Small intestine (tissue), 7 donors: ENCODE data around the gene MAP2K5. TPM values are rescaled to one million over a fixed set of nuclear protein-coding genes. Genes with fewer than 3 reads are reported as not detected.

Source experiments
- DNase-seq, 2 donors: peaks; one replicate each; pipeline versions ENCODE4 v3.0.0 to v3.0.0-alpha.2; 2013
- FAIRE-seq: peaks from 2 replicates; lab custom pipeline; 2012; peaks lifted over from hg19 to GRCh38; lab: Jason Lieb, UNC
- H3K27ac ChIP-seq, 3 donors: one replicate each; pipeline ENCODE4 v1.5.1; 2013; ENCODE audit warnings: low read length in 2 of 3, mild to moderate bottlenecking in 2 of 3, control low read depth in 1 of 3, inconsistent platforms in 1 of 3, low read depth in 1 of 3, moderate library complexity in 1 of 3
- H3K27me3 ChIP-seq, 3 donors: one replicate each; pipeline ENCODE4 v1.6.1; 2013; ENCODE audit warnings: low read length in 3 of 3, inconsistent platforms in 1 of 3; ENCODE audit not compliant: control insufficient read depth in 3 of 3, insufficient read depth in 3 of 3
- H3K36me3 ChIP-seq, 3 donors: one replicate each; pipeline ENCODE4 v1.6.1; 2013; ENCODE audit warnings: low read length in 3 of 3, inconsistent platforms in 1 of 3, low read depth in 1 of 3, mild to moderate bottlenecking in 1 of 3, moderate library complexity in 1 of 3; ENCODE audit not compliant: control insufficient read depth in 3 of 3, insufficient read depth in 2 of 3
- H3K4me1 ChIP-seq, 3 donors: one replicate each; pipeline ENCODE4 v1.6.1; 2013; ENCODE audit warnings: low read length in 2 of 3, inconsistent platforms in 1 of 3, low read depth in 1 of 3, mild to moderate bottlenecking in 1 of 3, moderate library complexity in 1 of 3; ENCODE audit not compliant: control insufficient read depth in 3 of 3, insufficient read depth in 2 of 3
- H3K4me3 ChIP-seq, 3 donors: one replicate each; pipeline ENCODE4 v1.5.1; 2013; ENCODE audit warnings: low read length in 3 of 3, control low read depth in 1 of 3, inconsistent platforms in 1 of 3, low read depth in 1 of 3, mild to moderate bottlenecking in 1 of 3, moderate library complexity in 1 of 3
- H3K9me3 ChIP-seq, 2 donors: one replicate each; pipeline ENCODE4 v1.6.1; 2013; ENCODE audit warnings: low read depth in 1 of 2, low read length in 1 of 2; ENCODE audit not compliant: control insufficient read depth in 2 of 2, insufficient read depth in 1 of 2
- WGBS, 3 donors: extraction: QIAGEN DNeasy Blood & Tissue Kit; methylation state at CpG; one replicate each; pipeline ENCODE4 v1.1.7; 2013; 5-methylcytosine and 5-hydroxymethylcytosine counted together
- polyA plus RNA-seq, 4 donors: library from polyadenylated mRNA; stranded (reverse) in 3 of 4; unstranded in 1 of 4; fragments of 200-250 nt in 3 of 4; fragments of 120-200 nt in 1 of 4; gene quantifications; one replicate each; pipeline versions ENCODE4 v1.2.1 to v1.2.3, GENCODE V29; 2013
- donor health status: healthy with polysubstance abuse.
- donor health status: control.
- donor health status: control.
- donor health status: Bipolar disorder and iron deficiency.
- donor health status: healthy.

Gene MAP2K5
- polyA plus RNA-seq, 4 donors, result 10.5 to 15.6 (median 11.8) TPM

- Histone ChIP-seq H3K4me3 (no peak overlapping the region), H3K27me3 (no peaks in the 10 kb centered on the region), H3K27ac (no peak overlapping the region), H3K9me3 (no peaks in the 10 kb centered on the region), H3K36me3 (peaks cover 3 to 21% (median 6%) of the 10 kb centered on the region in 3 donors), H3K4me1 (peaks cover 0 to 7% (median 6%) of the 10 kb centered on the region in 3 donors)
- 56 to 73% (median 58%) methylated on average over 2 of the region's 2 CpGs for WGBS, 3 donors
- no peak for DNase-seq
- no peak for FAIRE-seq
Measured at GRCh38 chr15:67548236-67548852, 5.8 kb downstream of the MAP2K5 start.

DNA sequence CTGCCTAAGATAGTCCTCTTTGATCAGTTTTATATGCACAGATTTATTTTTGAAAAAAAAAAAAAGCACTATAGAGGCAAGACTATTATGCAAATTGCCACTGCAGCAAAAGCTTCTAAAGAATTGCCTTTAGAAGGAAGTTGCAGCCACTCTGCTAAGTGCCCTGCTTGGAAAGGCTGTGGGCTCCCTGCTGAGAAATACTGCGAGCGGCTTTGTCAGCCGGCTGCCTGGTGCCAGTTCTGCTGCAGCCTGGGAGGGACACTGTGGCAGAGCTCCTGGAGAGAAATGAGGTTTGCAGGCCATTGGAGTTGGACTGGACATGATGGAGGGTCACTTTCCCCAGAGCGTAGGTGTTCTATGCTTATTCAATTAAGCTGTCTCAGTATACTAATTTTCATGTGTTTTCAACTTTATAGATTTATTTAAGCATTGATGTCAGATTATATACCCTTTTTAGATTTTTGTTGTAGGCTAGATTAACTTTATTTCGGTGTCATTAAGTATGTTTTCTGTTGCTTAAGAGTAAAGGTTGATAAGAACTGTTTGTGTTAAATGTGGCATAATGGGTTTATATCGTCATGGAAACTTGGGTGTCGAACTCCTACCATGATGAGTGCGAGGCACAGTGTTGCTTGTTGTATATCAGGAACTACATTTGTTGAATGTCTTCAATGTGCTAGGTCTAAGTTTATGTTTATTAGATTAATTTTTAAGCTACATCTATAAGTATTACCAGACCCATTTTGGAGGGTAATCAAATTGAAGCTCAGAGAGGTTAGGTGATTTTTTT, 6.6 kb downstream of the MAP2K5 start:
- 75 to 82% (median 75%) methylated on average over 8 of the region's 8 CpGs for WGBS, 3 donors
- no peak overlapping the region for H3K4me3 ChIP-seq
- no peaks in the 10 kb centered on the region for H3K9me3 ChIP-seq
- DNase-seq (no peak), FAIRE-seq (no peak)
- H3K27me3 ChIP-seq, result no peaks in the 10 kb centered on the region
- H3K4me1 ChIP-seq, result peaks cover 0 to 6% (median 0%) of the 10 kb centered on the region in 3 donors
- H3K36me3 ChIP-seq, result peaks cover 3 to 21% (median 6%) of the 10 kb centered on the region in 3 donors
- H3K27ac ChIP-seq, result no peak overlapping the region

DNA sequence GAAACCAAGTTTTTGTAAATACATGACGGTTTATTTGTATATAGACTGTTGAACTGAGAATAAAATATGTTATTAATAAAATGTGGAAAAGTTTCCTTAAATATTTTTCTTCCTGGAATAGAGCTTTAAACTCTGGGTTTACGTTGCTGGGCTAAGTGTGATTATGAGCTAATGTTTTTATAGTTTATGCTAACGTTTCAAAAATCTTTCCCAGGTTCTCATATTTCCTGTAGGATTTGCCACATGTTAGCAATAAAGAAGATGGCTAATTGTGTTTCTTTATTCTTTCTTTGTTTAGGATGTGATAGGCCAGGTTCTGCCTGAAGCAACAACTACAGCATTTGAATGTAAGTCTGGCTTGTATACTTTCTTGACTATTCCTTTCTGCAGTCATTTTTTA, 7.2 kb downstream of the MAP2K5 start:
- Histone ChIP-seq H3K27me3 (no peaks in the 10 kb centered on the region), H3K27ac (no peak overlapping the region), H3K36me3 (peaks cover 0 to 21% (median 6%) of the 10 kb centered on the region in 3 donors), H3K9me3 (no peaks in the 10 kb centered on the region), H3K4me1 (peaks cover 0 to 6% (median 0%) of the 10 kb centered on the region in 3 donors), H3K4me3 (no peak overlapping the region)
- no peak for DNase-seq
- FAIRE-seq, result no peak
- 60 to 72% (median 69%) methylated on average over 3 of the region's 3 CpGs for WGBS, 3 donors

DNA sequence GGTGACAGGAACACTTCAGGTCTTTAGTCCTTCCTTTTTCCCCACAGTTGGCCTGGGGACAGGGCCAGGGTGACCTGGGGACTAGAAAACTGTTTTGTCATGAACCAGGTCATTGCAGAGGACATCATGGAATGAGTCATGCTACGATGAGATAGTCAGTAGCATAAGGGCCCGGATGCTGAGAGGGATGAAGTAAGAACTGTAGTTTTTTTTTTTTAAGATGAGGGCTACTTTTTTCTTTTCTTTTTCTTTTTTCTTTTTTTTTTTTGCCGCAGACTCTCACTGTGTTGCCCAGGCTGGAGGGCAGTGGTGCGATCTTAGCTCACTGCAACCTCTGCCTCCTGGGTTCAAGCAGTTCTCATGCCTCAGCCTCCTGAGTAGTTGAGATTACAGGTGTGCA, 8.0 kb downstream of the MAP2K5 start:
- 67 to 73% (median 68%) methylated on average over 4 of the region's 4 CpGs for WGBS, 3 donors
- H3K27me3 ChIP-seq, result no peaks in the 10 kb centered on the region
- H3K27ac ChIP-seq, result peak overlapping the region in 1 of 3 donors; percentile 51
- DNase-seq (peak in 1 of 2 donors; percentile 70), FAIRE-seq (no peak)
- no peaks in the 10 kb centered on the region for H3K9me3 ChIP-seq
- H3K4me3 ChIP-seq, result no peak overlapping the region
- peaks cover 0 to 6% (median 0%) of the 10 kb centered on the region in 3 donors for H3K4me1 ChIP-seq
- H3K36me3 ChIP-seq, result peaks cover 0 to 21% (median 6%) of the 10 kb centered on the region in 3 donors

DNA sequence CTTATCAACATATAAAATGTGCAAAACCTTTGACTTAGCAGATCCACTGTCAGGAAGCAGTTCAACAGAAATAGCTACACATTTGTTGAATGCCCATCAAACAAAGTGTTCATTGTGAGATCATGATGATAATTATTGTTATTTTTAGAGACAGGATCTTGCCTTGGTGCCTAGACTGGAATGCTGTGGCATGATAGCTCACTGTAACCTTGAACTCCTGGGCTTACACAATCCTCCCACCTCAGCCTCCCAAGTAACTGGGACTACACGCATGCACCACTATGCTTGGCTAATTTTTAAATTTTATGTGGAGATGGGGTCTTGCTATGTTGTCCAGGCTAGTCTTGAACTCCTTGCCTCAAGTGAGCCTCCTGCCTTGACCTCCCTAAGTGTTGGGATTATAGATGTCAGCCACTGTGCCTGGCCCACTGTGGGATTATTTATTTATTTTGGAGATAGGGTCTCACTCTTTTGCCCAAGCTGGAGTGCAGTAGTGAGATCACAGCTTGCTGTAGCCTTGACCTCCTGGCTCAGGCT, 8.8 kb downstream of the MAP2K5 start:
- no peak for DNase-seq
- Histone ChIP-seq H3K9me3 (no peaks in the 10 kb centered on the region), H3K36me3 (peaks cover 0 to 19% (median 6%) of the 10 kb centered on the region in 3 donors), H3K27me3 (no peaks in the 10 kb centered on the region), H3K4me1 (peaks cover 0 to 5% (median 0%) of the 10 kb centered on the region in 3 donors), H3K27ac (no peak overlapping the region), H3K4me3 (no peak overlapping the region)
- FAIRE-seq, result no peak
- WGBS, 3 donors, result 97 to 100% (median 98%) methylated on average over 1 of the region's 1 CpG

DNA sequence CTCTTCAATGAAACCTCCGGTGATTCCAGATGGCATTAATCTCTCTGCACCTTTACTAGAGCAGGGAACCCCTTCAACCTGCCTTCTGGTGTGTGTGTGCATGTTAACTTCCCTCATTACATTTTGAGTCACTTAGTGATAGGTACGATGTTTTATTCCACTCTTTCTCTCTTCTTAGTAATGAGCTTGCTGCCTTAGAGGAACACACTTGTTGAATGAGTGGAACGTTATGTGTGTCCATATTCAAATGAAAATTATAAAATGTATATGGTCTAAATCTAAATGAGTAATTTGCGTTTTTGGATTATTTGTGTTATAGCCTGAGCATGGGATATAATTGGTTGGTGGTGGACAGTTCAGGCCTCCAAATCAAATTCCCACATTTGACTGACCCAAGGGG, 12.1 kb downstream of the MAP2K5 start:
- FAIRE-seq (no peak), DNase-seq (no peak)
- WGBS, 3 donors, result 94 to 95% (median 95%) methylated on average over 4 of the region's 4 CpGs
- H3K9me3 ChIP-seq, result no peaks in the 10 kb centered on the region
- H3K36me3 ChIP-seq, result peaks cover 0 to 20% (median 13%) of the 10 kb centered on the region in 3 donors
- H3K4me3 ChIP-seq, result no peak overlapping the region
- H3K27ac ChIP-seq, result no peak overlapping the region
- H3K27me3 ChIP-seq, result no peaks in the 10 kb centered on the region
- peaks cover 0 to 4% (median 0%) of the 10 kb centered on the region in 3 donors for H3K4me1 ChIP-seq

- H3K27ac ChIP-seq, result no peak overlapping the region
- DNase-seq, result no peak
- H3K9me3 ChIP-seq, result no peaks in the 10 kb centered on the region
- WGBS, 3 donors, result 79 to 82% (median 81%) methylated on average over 3 of the region's 3 CpGs
- no peak overlapping the region for H3K4me3 ChIP-seq
- H3K4me1 ChIP-seq, result no peaks in the 10 kb centered on the region
- FAIRE-seq, result no peak
- H3K27me3 ChIP-seq, result no peaks in the 10 kb centered on the region
- peaks cover 0 to 10% (median 9%) of the 10 kb centered on the region in 3 donors for H3K36me3 ChIP-seq
Measured at GRCh38 chr15:67556976-67557570, 14.6 kb downstream of the MAP2K5 start.

DNA sequence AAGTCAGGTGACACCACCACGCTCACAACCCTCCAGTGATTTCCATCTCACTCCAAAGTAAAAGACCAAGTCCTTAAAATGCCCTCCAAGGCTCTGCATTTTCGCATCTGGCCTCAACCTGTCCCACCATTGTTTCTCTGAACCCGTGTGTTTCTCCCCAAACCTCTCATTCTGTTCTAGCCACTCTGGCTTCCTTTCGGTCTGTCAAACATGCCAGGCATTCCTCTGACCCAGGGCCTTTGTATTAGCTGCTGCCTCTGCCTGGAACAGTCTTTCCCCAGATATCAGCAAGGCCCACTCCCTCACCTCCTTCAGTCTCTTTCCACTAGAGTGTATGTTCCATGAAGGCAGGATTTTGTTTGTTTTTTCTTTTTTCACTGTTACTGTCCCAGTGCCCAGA, 16.0 kb downstream of the MAP2K5 start:
- Histone ChIP-seq H3K4me1 (no peaks in the 10 kb centered on the region), H3K36me3 (peaks cover 0 to 9% (median 7%) of the 10 kb centered on the region in 3 donors), H3K27ac (no peak overlapping the region), H3K27me3 (no peaks in the 10 kb centered on the region), H3K9me3 (no peaks in the 10 kb centered on the region), H3K4me3 (no peak overlapping the region)
- 92 to 98% (median 97%) methylated on average over 4 of the region's 4 CpGs for WGBS, 3 donors
- DNase-seq, result no peak
- FAIRE-seq, result no peak
